Brain microvascular endothelial cell (primary cell): ENCODE data around the gene TFF3.

ENCODE experiments used
- DNase-seq: peaks from one replicate; pipeline ENCODE4 v3.0.0-alpha.2; 2020
- H3K27ac ChIP-seq: fragments of 250-450 bp; sonication (Bioruptor Pico); 2 replicates; pipeline ENCODE4 v1.5.1; 2020; ENCODE audit warnings: mild to moderate bottlenecking, moderate library complexity
- H3K27me3 ChIP-seq: fragments of 250-450 bp; sonication (Bioruptor Pico); replicated peaks from 2 replicates; pipeline ENCODE4 v1.5.1; 2020; ENCODE audit warnings: mild to moderate bottlenecking
- H3K36me3 ChIP-seq: fragments of 250-450 bp; sonication (Bioruptor Pico); replicated peaks from 2 replicates; pipeline ENCODE4 v1.5.1; 2020; ENCODE audit warnings: mild to moderate bottlenecking
- H3K4me3 ChIP-seq: 2 replicates; pipeline ENCODE4 v1.5.1; 2011; ENCODE audit warnings: low read depth, mild to moderate bottlenecking, control low read depth, low read length, moderate library complexity
- CTCF ChIP-seq: IDR thresholded peaks from 2 replicates; pipeline ENCODE4 v1.5.1; 2011; ENCODE audit warnings: low read depth, mild to moderate bottlenecking, moderate library complexity, low read length, control low read depth, inconsistent platforms; ENCODE audit errors: missing control alignments
- in situ Hi-C: cut with HindIII; loops from 2 replicates; pipeline ENCODE4 v1.10.0; 2017; ENCODE audit warnings: low sequenced_read_pairs, low pct_ligation_motif_present

Gene TFF3

GRCh38 chr21:42308161-42308913 lies 6.9 kb downstream of the TFF3 start:
- TF ChIP-seq CTCF, result no peak
- H3K36me3 ChIP-seq, result no peaks in the 10 kb centered on the region
- H3K27me3 ChIP-seq, result no peaks in the 10 kb centered on the region
- H3K27ac ChIP-seq, result no peak overlapping the region
- in situ Hi-C loops, result no loop called here
- H3K4me3 ChIP-seq, result no peak overlapping the region
- no peak for DNase-seq

DNA sequence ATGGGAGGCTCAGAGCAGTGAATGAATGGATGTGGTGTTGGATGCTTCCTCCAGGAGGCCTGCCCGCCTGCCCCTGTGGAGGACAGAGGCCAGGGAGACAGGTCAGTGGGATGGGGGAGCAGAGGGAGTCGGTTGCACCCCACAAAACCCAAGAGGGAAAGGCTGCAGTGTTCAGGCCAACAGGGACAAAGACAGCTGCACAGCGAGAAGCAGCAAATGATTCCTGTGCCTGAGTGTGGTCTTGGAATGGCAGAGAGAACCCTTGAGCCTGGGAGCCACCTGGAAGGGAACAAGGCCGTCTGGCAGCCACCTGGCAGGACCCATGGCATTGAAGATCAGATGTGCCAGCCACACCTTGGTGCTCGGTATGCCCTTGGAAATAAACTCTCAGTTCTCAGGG lies 8.1 kb downstream of the TFF3 start:
- Histone ChIP-seq H3K27ac (no peak overlapping the region), H3K36me3 (no peaks in the 10 kb centered on the region), H3K27me3 (no peaks in the 10 kb centered on the region), H3K4me3 (no peak overlapping the region)
- no peak for DNase-seq
- in situ Hi-C loops, result no loop called here
- no peak for TF ChIP-seq CTCF

GRCh38 chr21:42306366-42307035 lies 8.7 kb downstream of the TFF3 start:
- H3K27me3 ChIP-seq, result no peaks in the 10 kb centered on the region
- DNase-seq, result no peak
- no peaks in the 10 kb centered on the region for H3K36me3 ChIP-seq
- H3K4me3 ChIP-seq, result no peak overlapping the region
- no peak for TF ChIP-seq CTCF
- in situ Hi-C loops, result no loop called here
- no peak overlapping the region for H3K27ac ChIP-seq

DNA sequence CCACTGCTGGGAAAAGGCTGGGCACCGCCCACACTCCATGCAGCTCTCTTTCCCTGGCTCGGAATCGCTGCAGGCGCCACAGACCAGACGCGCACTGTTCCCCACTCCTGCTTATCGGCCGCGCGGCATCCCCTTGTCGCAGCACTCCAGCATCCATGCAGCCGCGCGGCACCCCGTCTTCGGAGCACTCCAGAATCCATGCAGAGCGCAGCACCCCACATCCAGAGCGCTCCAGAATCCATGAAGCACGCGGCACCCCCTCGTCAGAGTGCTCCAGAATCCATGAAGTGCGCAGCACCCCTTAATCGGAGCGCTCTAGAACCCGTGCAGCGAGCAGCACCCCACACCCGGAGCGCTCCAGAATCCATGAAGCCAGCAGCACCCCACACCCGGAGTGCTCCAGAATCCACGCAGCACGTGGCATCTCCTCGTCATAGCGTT lies 9.5 kb downstream of the TFF3 start:
- Histone ChIP-seq H3K4me3 (no peak overlapping the region), H3K27ac (no peak overlapping the region), H3K36me3 (no peaks in the 10 kb centered on the region), H3K27me3 (no peaks in the 10 kb centered on the region)
- no peak for TF ChIP-seq CTCF
- no peak for DNase-seq
- in situ Hi-C loops, result no loop called here

- in situ Hi-C loops, result no loop called here
- Histone ChIP-seq H3K27me3 (no peaks in the 10 kb centered on the region), H3K36me3 (no peaks in the 10 kb centered on the region), H3K27ac (no peak overlapping the region), H3K4me3 (no peak overlapping the region)
- TF ChIP-seq CTCF, result no peak
- DNase-seq, result no peak
Observed at GRCh38 chr21:42304556-42305454, 10.4 kb downstream of the TFF3 start.
